Amygdala (tissue), 56 donors: Measurements from ENCODE around the gene TBX1.

Experiments used
- DNase-seq, 56 donors: peaks; one replicate each; lab custom pipeline; 2025; lab: John Stamatoyannopoulos, UW

Gene TBX1

DNA sequence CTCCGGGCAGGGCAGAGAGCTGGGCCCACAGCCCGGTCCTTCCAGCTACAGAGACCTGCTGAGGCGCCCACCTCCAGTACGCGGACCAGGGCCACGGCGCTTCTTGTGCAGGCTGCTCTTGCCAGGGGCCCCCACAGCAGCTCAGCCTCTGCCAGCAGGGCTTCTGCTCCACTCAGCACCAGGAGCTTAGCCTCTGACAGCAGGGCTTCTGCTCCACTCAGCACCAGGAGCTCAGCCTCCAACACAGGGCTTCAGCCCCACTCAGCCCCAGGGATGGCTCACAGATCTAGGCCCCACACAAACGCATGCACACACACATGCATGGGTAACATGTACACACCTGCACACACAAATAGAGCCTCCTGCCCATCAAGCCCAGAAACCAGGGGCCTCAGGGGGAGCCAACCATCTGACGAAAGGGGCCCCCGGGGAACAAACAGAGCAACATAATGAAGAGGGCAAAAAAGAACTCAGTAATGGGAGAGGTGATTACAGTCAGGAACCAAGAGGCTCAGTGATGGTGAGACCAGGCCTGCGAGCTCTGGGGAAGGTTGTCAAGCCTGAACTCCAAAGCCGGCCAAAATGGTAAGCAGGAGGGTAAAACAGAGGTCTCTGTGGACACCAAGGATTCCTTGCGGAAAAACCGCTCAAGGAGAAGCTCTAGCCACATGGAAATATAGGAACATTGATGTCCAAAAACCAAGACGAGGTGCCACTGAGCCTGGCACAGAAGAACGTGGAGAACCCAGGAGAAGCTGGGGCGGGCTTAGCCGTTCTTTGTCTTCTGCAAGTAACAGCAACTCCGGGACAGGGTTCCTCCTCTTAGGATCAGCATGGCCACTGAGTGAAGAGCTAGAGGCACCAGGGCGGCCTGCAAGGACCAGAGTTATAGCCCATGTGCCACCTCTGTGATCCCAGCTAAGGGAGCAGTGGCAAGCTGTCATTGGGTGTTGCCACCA is 47.6 kb downstream of the TBX1 start:
- no peak for DNase-seq

GRCh38 chr22:19808873-19809478 is 48.4 kb downstream of the TBX1 start:
- DNase-seq: no peak

- DNase-seq: no peak
Measured at GRCh38 chr22:19809741-19810140, 49.2 kb downstream of the TBX1 start.

GRCh38 chr22:19810381-19811201 is 50.0 kb downstream of the TBX1 start:
- DNase-seq: no peak

DNA sequence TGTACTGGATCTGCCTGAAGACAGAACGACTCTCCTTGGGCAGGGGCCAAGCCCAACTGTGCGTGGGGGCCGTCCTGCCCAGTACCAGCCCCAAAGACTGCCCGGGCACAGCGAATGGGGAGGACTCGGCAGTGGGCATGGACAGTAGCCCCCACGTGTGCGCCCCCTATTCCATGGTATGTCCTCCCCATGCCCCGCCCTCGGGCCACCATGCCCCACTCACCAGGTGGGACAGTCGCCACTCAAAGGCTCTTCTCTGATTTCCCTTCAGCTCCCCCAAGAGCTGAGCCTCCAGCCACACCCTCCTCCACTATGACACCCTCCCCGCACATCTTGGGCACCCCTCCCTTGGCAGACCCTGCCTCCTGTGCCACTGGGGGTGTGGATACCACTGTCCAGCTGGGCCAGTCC is 50.6 kb downstream of the TBX1 start:
- no peak for DNase-seq

GRCh38 chr22:19811811-19812771 is 51.5 kb downstream of the TBX1 start:
- DNase-seq: no peak

- DNase-seq: no peak
Measured at GRCh38 chr22:19812910-19813309, 52.3 kb downstream of the TBX1 start.

- no peak for DNase-seq
Measured at GRCh38 chr22:19814428-19814827, 53.9 kb downstream of the TBX1 start.

DNA sequence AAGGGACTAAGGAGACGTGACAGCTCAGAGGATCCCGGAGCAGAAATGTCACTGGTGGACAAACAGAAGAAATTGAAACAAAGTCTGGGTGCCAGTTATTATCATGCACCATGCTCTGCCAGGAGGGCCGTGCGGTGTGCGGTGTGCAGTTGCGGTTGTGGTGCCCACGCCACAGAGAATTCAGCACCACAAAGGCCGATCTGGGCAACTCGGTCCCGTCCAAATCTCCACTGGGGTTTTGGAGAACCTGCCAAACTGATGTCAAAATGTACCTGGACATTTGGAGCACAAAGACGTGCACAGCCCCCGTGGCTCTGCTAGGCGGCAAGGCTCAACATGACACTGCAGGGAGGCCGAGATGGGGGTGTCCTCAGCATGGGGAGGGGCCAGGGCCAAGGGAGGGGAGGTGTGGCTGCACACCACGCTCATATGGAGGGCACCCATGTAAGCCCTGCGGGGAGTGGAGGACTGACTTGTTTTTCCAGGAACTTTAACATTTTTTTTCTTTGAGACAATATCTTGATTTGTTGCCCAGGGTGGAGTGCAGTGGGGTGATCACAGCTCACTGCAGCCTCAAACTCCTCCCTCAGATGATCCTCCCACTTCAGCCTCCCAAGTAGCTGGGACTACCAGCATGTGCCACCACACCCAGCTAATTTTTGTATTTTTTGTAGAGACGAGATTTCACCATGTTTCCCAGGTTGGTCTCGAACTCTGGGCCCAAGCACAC is 54.7 kb downstream of the TBX1 start:
- DNase-seq: no peak

GRCh38 chr22:19815823-19816290 is 55.3 kb downstream of the TBX1 start:
- no peak for DNase-seq

DNA sequence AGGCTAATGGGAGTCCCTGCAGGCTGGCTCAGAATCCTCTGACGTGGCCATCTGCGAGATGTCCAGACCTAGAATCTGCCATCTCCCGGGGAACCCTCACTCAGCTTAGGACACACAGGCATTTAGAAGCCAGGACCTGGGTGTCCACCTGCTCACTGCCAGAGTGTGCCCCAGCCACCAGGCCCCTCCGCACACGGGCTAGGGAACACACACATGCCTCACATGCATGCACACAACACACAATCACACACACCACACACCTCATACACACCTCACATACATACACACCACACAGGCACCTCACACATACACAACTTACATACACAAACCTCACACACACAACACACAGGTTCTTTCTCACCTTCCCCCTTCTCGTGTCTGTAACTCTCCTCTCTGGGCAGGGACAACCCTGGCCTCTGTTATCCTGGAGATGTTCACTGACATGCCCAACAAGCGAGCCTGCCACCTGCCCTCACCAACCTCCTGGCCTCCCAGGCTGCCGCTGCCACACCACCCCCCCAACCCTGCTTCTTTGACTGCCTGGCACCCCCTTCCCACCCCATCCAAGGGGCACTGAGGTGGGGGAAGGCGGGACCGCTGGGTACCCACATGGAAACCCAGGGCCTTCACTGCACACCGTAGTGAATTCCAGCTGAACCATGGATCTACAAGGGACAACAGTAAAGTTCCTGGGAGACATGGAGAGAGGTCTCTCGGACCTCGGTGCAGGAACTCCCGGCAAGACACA is 56.0 kb downstream of the TBX1 start:
- no peak for DNase-seq
